Measurements from ENCODE around the gene EXOSC9.

Gene EXOSC9

GRCh38 chr4:121764702-121765367 is 36.3 kb upstream of the EXOSC9 start, which contains the start of gene SMIM43:
Gene SMIM43 (minus strand): TSS chr4:121765164. CDS start chr4:121765105, 59 bp downstream.
- H3K4me3 ChIP-seq (ENCODE audit: low read depth, low read length) = no peak within 1 kb of the TSS
- no peak for DNase-seq (ENCODE audit: low read depth)
- TF ChIP-seq, protein P1, sequence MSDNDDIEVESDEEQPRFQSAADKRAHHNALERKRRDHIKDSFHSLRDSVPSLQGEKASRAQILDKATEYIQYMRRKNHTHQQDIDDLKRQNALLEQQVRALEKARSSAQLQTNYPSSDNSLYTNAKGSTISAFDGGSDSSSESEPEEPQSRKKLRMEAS (IDR thresholded peaks at IDR 0.05; ENCODE audit: low read depth, low read length) = no peak
- TF ChIP-seq POLR2A (IDR thresholded peaks at IDR 0.05; ENCODE audit: extremely low read depth, insufficient read length) = no peak
- TF ChIP-seq MYC (IDR thresholded peaks at IDR 0.05; ENCODE audit: low read depth, low read length) = no peak
- no peak for TF ChIP-seq CTCF (IDR thresholded peaks at IDR 0.05; ENCODE audit: low read depth, low read length)

- TF ChIP-seq CTCF (IDR thresholded peaks at IDR 0.05; ENCODE audit: low read depth, low read length) (no peak), MYC (IDR thresholded peaks at IDR 0.05; ENCODE audit: low read depth, low read length) (no peak), POLR2A (IDR thresholded peaks at IDR 0.05; ENCODE audit: extremely low read depth, insufficient read length) (no peak)
- TF ChIP-seq, protein P1 (IDR thresholded peaks at IDR 0.05; ENCODE audit: low read depth, low read length) = no peak
- H3K4me3 ChIP-seq (ENCODE audit: low read depth, low read length) = no peak overlapping the region
- DNase-seq (ENCODE audit: low read depth) = no peak
Measured at GRCh38 chr4:121765368-121765705, 35.8 kb upstream of the EXOSC9 start.

DNA sequence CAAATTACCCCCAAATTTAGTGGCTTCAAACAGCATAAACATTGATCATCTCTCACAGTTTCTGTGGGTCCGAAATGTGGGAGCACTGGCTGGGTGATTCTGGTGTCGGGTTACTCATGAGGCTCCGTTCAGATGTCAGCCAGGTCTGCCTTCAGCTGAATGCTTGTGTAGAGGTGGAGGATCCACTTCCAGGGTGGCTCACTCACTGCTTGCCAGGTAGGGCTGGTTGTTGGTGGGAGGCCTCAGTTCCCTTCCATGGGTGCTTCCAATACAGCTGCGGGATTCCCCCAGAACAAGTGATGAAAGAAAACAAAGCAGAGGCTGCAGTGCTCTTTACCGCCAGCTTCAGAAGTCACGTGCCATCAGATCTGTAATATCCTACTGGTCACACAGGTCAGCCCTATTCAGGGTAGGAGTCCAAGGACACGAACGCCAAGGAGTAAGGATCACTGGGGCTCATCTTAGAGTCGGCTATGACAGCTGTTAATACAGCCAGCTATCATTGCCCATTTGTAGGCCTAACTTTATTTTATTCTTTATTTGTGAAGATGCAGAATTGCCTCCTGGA is 35.1 kb upstream of the EXOSC9 start:
- DNase-seq (ENCODE audit: low read depth) = no peak
- TF ChIP-seq, protein P1 (IDR thresholded peaks at IDR 0.05; ENCODE audit: low read depth, low read length) = no peak
- TF ChIP-seq CTCF (IDR thresholded peaks at IDR 0.05; ENCODE audit: low read depth, low read length) = no peak
- TF ChIP-seq POLR2A (IDR thresholded peaks at IDR 0.05; ENCODE audit: extremely low read depth, insufficient read length) = no peak
- no peak for TF ChIP-seq MYC (IDR thresholded peaks at IDR 0.05; ENCODE audit: low read depth, low read length)
- H3K4me3 ChIP-seq (ENCODE audit: low read depth, low read length) = no peak overlapping the region

DNA sequence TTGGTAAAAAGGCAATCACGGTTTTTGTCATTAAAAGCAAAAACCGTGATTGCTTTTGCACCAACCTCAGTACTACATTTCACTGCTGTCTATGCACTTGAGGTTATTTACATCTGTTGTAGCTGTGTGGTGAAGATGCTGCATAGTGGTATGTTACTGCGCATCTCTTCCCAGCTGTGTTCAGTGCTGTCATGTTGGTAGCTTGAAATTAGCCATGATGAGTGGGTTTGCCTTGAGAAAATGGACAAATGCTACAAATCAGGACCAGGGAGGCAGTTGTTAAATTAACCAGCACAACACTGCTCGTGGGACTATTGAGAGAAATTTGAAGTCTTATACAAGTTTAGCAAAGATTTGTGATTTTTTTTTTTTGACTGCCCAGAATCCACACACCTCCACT is 34.0 kb upstream of the EXOSC9 start:
- TF ChIP-seq, protein P1 (IDR thresholded peaks at IDR 0.05; ENCODE audit: low read depth, low read length) = no peak
- TF ChIP-seq CTCF (IDR thresholded peaks at IDR 0.05; ENCODE audit: low read depth, low read length) = no peak
- no peak for TF ChIP-seq POLR2A (IDR thresholded peaks at IDR 0.05; ENCODE audit: extremely low read depth, insufficient read length)
- no peak for TF ChIP-seq MYC (IDR thresholded peaks at IDR 0.05; ENCODE audit: low read depth, low read length)
- no peak overlapping the region for H3K4me3 ChIP-seq (ENCODE audit: low read depth, low read length)
- DNase-seq (ENCODE audit: low read depth) = no peak

DNA sequence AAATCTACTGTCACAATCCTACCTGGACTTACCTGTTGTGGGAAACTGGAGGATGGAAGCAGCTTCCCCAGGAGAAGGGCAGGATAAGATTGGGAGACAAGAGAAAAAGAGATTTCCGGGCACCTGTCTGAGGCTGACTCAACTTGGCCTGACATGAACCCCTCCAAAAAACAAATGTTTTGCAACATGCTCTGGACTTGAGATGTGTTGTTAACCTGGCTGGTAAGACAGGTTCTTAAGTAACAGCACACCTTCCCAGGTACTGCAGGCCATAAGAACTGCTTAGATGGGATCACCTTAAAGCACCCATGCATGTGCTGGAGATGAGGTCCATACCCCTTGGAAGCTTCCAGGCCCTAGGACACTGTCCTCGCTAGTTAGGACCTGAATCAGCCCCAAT is 31.8 kb upstream of the EXOSC9 start:
- DNase-seq (ENCODE audit: low read depth) = no peak
- H3K4me3 ChIP-seq (ENCODE audit: low read depth, low read length) = no peak overlapping the region
- TF ChIP-seq CTCF (IDR thresholded peaks at IDR 0.05; ENCODE audit: low read depth, low read length) (no peak), POLR2A (IDR thresholded peaks at IDR 0.05; ENCODE audit: extremely low read depth, insufficient read length) (no peak), MYC (IDR thresholded peaks at IDR 0.05; ENCODE audit: low read depth, low read length) (no peak)
- TF ChIP-seq, protein P1 (IDR thresholded peaks at IDR 0.05; ENCODE audit: low read depth, low read length) = no peak

All from NB4 (cell line).